NCI-H2227 (cell line): ENCODE measurements around the gene SORBS2.

Source experiments
- DNase-seq: peaks from one replicate; lab custom pipeline; 2025; ENCODE audit not compliant: unreplicated experiment; lab: John Stamatoyannopoulos, UW

The SORBS2 gene

DNA sequence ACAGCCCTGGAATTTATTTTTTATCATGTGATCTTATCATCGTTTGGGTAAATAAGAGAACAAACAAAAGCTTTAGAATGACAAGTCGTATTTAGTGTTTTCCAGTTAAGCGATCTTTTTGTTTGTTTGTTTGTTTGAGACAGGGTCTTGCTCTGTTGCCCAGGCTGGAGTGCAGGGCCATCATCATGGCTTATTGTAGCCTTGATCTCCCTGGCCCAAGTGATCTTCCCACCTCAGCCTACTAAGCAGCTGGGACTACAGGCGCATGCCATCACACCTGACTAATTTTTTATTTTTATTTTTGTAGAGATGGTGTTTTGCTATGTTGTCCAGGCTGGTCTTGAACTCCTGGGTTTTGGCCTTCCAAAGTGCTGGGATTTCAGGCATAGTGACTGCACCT, 219.6 kb downstream of the SORBS2 start:
- DNase-seq, result no peak

- DNase-seq, result no peak
Observed at GRCh38 chr4:185591679-185592141, 220.3 kb downstream of the SORBS2 start.

DNA sequence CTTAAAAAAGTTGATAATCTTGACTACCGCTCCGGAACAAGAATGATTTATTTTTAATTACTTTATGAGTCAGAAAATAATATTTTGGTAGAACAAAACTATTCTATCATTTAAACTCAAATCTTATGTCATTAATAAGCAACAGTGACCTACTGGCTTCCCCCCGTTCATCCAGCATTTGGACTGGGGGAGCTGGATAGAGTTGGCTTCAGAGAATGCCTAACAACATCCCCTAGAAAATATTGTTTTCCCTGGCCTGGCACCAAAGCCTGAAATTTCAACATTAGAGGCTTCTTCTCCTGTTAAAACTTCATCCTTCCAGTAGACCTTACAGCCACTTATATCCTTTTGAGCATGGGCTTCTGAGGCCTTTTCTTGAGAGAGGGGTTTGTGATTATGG, 221.0 kb downstream of the SORBS2 start:
- DNase-seq, result no peak

DNA sequence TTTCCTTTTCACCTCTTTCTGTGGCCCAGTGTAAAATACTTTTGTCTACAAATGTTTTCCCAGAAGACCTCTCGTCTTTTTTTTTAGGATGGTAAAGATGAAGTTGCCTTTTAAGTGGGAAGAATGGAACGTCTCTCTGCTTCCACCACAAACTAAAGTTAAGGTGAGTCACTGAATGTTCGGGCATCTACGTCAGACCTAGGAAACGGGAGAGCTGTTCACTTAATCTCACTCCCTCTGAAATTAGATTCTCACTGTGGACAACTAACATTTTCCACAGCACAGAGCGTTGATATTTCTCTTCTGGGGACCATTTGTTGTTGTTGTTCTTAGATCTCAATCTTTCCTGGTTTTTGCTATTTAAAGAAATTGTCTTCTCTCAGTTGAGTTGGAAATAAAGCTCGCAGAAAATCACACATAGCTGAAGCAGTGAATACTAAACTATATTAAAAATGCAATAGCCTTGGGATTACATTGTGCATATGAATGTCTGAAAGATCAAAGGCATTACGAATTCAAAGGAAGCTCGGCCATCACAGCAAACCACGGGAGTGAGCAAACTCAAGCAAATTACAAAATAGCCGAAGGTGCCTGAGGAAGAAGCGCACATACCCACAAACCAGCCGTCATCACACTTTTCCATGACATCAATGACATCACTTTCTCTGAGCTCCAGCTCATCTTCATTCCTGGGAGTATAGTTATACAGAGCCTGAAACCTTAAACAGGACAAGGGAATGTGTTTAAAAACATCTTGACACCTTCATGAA, 222.7 kb downstream of the SORBS2 start:
- DNase-seq, result no peak

DNA sequence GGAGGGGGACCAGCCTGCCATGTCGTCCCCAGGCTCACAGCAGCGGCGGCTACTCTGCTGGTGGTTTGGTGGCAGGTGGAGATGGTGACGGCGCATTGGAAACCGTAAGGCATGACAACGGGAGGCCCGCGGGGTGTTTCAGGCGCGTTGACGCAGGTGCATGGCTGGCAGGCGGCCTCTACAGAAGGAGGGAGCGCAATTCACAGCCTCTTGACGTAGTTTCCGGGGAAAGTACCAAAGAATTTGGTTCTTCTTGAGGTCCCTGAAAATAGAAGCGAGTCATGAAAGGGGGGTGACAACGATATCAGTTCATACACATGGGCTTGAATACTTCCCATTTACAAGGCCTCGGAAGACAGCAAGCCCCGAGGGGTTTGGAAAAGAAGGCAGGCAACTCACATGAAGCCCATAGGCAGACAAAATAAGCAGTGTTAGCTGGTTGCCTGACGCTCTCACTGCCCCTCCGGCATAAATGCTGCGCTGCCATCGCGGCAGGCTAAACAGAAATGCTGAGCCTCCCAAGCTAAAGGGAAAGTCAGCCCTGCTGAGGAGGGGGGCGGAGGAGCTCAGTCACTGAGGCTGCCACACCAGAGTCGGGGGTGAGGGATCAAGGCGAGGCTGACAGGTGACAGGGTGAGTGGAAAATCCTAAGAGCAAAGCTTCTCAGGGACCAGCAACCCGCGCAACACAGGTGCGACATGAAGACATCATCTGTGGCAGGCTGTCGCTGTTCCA, 224.4 kb downstream of the SORBS2 start:
- DNase-seq, result peak; percentile 5

DNA sequence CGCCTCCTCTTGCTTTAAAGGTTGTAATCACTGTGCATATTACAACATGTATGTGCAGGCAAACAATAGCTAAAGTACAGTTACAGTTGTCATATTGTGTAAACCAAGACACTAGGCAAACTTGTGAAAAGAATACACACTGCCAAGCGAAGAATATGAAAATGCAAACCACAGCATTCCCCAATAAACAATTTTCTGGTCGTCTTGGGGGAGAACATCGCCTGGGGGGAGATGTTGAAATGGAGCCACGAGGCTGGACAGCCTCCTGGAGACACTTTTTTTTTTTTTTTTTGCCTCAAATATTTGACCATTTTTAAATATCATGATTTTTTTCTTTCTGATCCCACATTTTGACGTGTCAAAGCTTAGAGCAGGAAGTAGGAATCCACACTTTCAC, 225.0 kb downstream of the SORBS2 start:
- no peak for DNase-seq

DNA sequence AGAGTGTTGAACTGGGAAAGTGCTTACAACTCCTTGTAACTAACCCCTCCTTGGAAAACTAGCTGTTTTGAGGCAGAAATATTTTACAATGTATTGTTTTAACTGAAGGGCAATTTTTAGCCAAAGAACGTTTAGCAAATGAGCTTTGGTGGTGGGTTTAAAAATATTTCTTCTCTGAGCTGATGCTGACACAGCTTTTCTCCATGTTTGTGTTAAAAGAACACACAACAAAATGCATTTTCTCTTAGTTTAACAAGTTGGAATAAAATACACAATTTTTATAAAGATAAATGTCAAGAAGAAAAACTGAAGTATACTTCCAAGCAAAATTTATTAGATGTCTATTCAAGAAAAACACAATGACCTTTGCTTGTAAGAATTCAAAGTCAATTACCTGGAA, 226.8 kb downstream of the SORBS2 start:
- DNase-seq, result no peak

DNA sequence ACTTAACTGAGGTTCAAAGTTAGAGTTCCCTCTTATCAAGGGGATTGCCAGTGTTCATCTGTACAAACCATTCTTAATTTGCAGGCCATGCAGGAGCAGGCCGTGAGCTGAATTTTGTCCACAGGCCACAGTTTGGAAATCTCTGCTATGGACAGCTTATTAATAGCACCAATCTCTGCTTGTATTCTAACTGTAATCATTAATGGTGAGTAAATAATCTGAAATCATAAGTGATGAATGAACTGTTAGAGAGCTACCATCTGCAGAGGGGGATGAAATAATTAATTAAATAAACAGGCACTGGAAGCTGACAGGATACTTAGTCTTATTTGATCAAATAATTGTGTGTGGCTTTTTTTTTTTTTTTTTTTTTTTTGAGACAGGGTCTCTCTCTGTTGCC, 228.2 kb downstream of the SORBS2 start:
- DNase-seq, result no peak

GRCh38 chr4:185582651-185583400, 229.2 kb downstream of the SORBS2 start:
- no peak for DNase-seq

DNA sequence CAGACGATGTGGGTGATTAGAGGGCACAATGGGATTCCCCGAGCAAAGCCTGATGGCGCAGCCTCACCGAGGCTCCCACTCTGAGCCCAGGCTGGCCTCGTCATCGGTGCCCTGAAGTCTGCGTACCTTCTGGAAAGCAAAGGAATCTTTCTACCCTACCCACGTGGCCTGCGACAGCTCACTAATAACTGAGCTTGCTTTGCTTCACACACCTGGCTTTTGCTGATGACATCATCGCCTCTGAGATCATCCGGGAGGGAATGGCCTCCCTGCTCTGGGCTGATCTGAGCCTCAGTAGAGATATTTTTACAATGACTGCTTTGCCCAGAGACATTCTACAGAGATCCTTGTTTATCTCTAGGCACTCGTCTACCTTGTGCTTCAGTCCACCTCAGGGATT, 231.3 kb downstream of the SORBS2 start:
- no peak for DNase-seq

DNA sequence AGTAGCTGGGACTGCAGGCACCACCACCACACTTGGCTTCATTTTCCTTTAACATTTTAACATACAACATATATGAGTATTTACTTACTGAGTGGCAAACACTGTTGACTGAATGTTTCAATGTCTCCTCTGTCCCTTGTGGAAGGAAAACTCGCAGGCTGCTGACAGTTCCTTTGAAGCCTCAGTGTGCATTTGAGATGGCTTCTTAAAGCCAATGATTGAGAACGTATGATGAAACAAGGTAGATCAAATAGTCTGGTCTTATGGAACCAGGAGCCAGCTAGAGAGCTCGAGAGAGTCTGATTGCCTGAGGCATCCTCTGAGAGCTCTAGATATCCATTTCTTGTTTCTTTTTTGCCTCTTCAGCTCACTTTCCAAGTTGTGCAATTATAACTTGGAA, 233.7 kb downstream of the SORBS2 start:
- no peak for DNase-seq

GRCh38 chr4:185576962-185577950, 234.7 kb downstream of the SORBS2 start:
- DNase-seq, result no peak

GRCh38 chr4:185576314-185576961, 235.6 kb downstream of the SORBS2 start:
- DNase-seq, result no peak

GRCh38 chr4:185573651-185574199, 238.3 kb downstream of the SORBS2 start:
- DNase-seq, result no peak

- DNase-seq, result no peak
Observed at GRCh38 chr4:185570727-185571126, 241.3 kb downstream of the SORBS2 start.

DNA sequence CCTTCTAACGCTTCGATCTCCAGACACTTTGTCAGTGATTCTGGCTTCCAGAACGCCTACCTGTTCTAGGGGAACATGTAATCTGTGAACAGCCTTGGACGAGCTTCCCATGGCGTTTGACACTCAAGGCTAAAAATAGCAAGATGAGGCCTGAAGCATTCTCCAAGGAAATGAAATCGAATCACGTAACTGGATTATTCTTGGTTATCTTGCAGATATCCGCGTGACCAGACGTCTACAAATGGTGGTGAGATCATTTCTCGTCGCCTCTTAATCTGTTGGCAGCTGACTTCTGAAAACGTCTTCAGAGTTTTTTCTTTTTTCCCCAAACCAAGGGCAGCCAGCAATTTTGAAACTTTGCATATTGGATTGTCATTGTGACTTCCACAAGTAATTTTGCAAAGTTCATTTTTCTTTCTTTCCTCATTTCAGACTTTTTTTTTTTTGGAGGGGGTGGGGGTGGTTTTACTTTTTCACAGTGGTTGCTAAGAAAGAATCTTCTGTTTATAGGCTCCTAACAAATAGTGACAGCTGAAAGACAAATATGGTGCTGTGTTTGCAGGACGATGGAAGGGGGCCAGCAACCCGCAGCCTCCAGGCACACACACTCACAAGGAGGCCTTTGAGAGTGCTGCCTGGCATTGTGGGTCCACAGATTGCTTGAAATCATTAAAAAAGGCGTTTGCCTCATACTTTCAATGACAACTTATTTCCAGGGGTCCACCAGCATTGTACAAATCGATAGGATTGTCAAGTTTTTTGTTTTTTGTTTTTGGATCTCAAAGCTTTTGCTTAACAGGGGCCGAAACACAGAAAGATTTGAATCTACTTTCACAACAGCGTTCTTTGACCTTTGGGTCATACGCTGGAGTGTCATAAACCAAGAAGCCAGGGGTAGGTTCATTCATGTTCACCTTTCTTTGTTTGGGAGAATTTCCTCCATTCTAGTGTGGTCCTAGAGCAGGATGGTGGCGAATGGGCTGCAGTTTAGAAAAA, 244.3 kb downstream of the SORBS2 start:
- no peak for DNase-seq

GRCh38 chr4:185566972-185567371, 245.0 kb downstream of the SORBS2 start:
- DNase-seq, result no peak

- DNase-seq, result no peak
Observed at GRCh38 chr4:185566425-185566824, 245.6 kb downstream of the SORBS2 start.

- DNase-seq, result no peak
Observed at GRCh38 chr4:185565696-185566095, 246.3 kb downstream of the SORBS2 start.
